Measurements from ENCODE around the gene RAD51C. TPM values are rescaled to one million over a fixed set of nuclear protein-coding genes. Genes with fewer than 3 reads are reported as not detected.

RAD51C gene
- total and polyA plus RNA-seq, 9 of the 15 experiments (the other 6 are each of a cell fraction or from before 2014, with no cell fraction given): 93.9 to 341 (median 135) TPM

DNA sequence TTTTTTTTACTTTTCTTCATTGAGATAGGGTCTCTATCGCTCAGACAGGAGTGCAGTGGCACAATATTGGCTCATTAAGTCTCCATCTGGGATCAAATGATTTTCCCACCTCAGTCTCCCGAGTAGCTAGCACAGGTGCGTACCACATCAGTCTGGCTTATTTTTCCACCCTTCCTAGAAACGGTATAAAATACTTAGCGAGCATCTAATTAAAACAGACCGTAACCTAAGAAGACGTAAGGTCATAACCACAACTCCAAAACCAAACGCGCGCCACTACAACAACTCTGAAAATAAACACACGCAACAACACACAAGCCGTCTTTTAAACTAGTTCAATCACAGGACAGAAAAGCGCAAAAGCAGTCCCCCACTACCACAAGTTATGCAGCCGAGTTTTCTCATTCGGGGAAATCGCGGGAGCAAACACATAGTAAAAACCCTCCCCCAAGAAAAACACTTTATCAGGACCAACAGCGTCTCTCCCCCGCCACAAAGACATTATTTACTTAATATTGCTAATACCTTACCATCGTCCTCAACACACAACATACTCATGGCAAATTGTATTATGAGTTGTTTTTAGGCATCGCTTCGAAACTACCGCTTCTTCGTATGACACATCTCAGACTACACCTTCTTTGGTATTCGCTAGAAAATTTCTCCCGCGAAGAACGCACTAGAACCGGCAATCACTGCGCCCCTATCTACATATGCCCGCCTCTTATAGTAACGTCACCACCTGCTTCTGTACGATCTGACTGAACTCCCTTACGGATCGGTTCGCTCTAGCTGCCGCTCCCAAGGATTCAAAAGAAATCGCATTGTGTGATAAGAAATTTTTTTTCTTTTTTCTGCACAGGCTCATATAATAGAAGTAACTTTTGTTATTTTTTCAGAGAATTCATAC lies 33.3 kb upstream of the RAD51C start (continued):
- TF ChIP-seq, protein P1, sequence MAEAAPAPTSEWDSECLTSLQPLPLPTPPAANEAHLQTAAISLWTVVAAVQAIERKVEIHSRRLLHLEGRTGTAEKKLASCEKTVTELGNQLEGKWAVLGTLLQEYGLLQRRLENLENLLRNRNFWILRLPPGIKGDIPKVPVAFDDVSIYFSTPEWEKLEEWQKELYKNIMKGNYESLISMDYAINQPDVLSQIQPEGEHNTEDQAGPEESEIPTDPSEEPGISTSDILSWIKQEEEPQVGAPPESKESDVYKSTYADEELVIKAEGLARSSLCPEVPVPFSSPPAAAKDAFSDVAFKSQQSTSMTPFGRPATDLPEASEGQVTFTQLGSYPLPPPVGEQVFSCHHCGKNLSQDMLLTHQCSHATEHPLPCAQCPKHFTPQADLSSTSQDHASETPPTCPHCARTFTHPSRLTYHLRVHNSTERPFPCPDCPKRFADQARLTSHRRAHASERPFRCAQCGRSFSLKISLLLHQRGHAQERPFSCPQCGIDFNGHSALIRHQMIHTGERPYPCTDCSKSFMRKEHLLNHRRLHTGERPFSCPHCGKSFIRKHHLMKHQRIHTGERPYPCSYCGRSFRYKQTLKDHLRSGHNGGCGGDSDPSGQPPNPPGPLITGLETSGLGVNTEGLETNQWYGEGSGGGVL (CRISPR knock-in tag; IDR thresholded peaks at IDR 0.05): peak; percentile 74; the same call in 1 of the 2 replicates
- TF ChIP-seq, protein P2, sequence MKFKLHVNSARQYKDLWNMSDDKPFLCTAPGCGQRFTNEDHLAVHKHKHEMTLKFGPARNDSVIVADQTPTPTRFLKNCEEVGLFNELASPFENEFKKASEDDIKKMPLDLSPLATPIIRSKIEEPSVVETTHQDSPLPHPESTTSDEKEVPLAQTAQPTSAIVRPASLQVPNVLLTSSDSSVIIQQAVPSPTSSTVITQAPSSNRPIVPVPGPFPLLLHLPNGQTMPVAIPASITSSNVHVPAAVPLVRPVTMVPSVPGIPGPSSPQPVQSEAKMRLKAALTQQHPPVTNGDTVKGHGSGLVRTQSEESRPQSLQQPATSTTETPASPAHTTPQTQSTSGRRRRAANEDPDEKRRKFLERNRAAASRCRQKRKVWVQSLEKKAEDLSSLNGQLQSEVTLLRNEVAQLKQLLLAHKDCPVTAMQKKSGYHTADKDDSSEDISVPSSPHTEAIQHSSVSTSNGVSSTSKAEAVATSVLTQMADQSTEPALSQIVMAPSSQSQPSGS (CRISPR knock-in tag; IDR thresholded peaks at IDR 0.05): no peak
- TF ChIP-seq FOS (IDR thresholded peaks at IDR 0.05; ENCODE audit: extremely low read depth, insufficient read length): no peak
- peak; percentile 100 for TF ChIP-seq ELF4 (CRISPR knock-in tag; IDR thresholded peaks at IDR 0.05)
- peak; percentile 93 for TF ChIP-seq TCFL5 (CRISPR knock-in tag; conservative IDR thresholded peaks at IDR 0.05)
- TF ChIP-seq HNRNPK (IDR thresholded peaks at IDR 0.05; ENCODE audit: low read depth, low read length, poor library complexity, severe bottlenecking): no peak
- TF ChIP-seq TEAD1 (CRISPR knock-in tag; IDR thresholded peaks at IDR 0.05): peak; percentile 84 to 99
- peak; percentile 95 for TF ChIP-seq TAF9B (IDR thresholded peaks at IDR 0.05; ENCODE audit: partially characterized antibody)
- TF ChIP-seq RBM14 (IDR thresholded peaks at IDR 0.05; ENCODE audit: borderline replicate concordance, insufficient read depth, low read depth, low read length): 0 out of 2 replicates have a peak, but pooled peaks have one; percentile 74
- TF ChIP-seq MCM5 (IDR thresholded peaks at IDR 0.05; ENCODE audit: low read depth): no peak
- peak; percentile 100 for TF ChIP-seq PML (IDR thresholded peaks at IDR 0.05; ENCODE audit: low read length)
- peak; percentile 94 for TF ChIP-seq SNRNP70 (optimal IDR thresholded peaks at IDR 0.05; ENCODE audit: low read depth, low read length)
- peak; percentile 90 for TF ChIP-seq HNRNPH1 (optimal IDR thresholded peaks at IDR 0.05; ENCODE audit: low read depth, low read length)
- no peak; the same call in 1 of the 2 replicates for TF ChIP-seq NFATC3 (IDR thresholded peaks at IDR 0.05)
- peak; percentile 81 for TF ChIP-seq ASH1L (IDR thresholded peaks at IDR 0.05; ENCODE audit: borderline replicate concordance, low read depth, partially characterized antibody)
- TF ChIP-seq SNIP1 (IDR thresholded peaks at IDR 0.05; ENCODE audit: low read depth): peak; percentile 63; the same call in 1 of the 2 replicates
- TF ChIP-seq MEF2A (IDR thresholded peaks at IDR 0.05; ENCODE audit: control insufficient read depth, low read depth, low read length): peak; percentile 86
- TF ChIP-seq CEBPB (tag; IDR thresholded peaks at IDR 0.05): no peak
- 0 out of 2 replicates have a peak, but pooled peaks have one; percentile 43 for TF ChIP-seq BACH1 (tag; IDR thresholded peaks at IDR 0.05)
- TF ChIP-seq, protein P3, sequence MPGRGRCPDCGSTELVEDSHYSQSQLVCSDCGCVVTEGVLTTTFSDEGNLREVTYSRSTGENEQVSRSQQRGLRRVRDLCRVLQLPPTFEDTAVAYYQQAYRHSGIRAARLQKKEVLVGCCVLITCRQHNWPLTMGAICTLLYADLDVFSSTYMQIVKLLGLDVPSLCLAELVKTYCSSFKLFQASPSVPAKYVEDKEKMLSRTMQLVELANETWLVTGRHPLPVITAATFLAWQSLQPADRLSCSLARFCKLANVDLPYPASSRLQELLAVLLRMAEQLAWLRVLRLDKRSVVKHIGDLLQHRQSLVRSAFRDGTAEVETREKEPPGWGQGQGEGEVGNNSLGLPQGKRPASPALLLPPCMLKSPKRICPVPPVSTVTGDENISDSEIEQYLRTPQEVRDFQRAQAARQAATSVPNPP (IDR thresholded peaks at IDR 0.05; ENCODE audit: borderline replicate concordance, insufficient read depth, insufficient read length): no peak
- TF ChIP-seq DMBX1 (CRISPR knock-in tag; IDR thresholded peaks at IDR 0.05; ENCODE audit: borderline replicate concordance): no peak
- 0 out of 2 replicates have a peak, but pooled peaks have one; percentile 36 for TF ChIP-seq ZNF76 (CRISPR knock-in tag; IDR thresholded peaks at IDR 0.05; ENCODE audit: borderline replicate concordance)
- TF ChIP-seq, protein P4, sequence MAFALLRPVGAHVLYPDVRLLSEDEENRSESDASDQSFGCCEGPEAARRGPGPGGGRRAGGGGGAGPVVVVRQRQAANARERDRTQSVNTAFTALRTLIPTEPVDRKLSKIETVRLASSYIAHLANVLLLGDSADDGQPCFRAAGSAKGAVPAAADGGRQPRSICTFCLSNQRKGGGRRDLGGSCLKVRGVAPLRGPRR (CRISPR knock-in tag; IDR thresholded peaks at IDR 0.05): peak; percentile 81; the same call in 1 of the 2 replicates

Measured in K562 (cell line).